Testis (tissue), 2 donors: ENCODE data around the gene TRIM71.
"Not testable (repeated sequence)": the region's sequence is repeated elsewhere in the genome, so short reads cannot be mapped to it uniquely, and the experiment has no call there.

Experiments used
- CTCF ChIP-seq, 3 experiments: fragments of 450-650 bp in 2 of 3; fragments of 200-600 bp in 1 of 3; sonication (generic) in 1 of 3; IDR thresholded peaks; one replicate each; pipeline ENCODE4 v1.5.1; 2016 to 2019; ENCODE audit warnings: antibody characterized with exemption in 3 of 3, mild to moderate bottlenecking in 2 of 3, moderate library complexity in 1 of 3
- POLR2A ChIP-seq: fragments of 450-650 bp; IDR thresholded peaks from one replicate; pipeline ENCODE4 v1.6.1; 2017; ENCODE audit warnings: antibody characterized with exemption, mild to moderate bottlenecking, moderate library complexity

- TF ChIP-seq POLR2A; CTCF (IDR thresholded peaks at IDR 0.05): not testable (repeated sequence)
Observed at GRCh38 chr3:32845546-32845945, 27.7 kb downstream of the TRIM71 start.
